GM12891 (cell line): Measurements from ENCODE around the gene SLC39A5.
A peak's percentile ranks its signal among the peaks of the same experiment; 100 is the strongest.

Source experiments
- DNase-seq: peaks from one replicate; pipeline ENCODE4 v3.0.0; 2011; ENCODE audit warnings: low spot score; ENCODE audit not compliant: insufficient read length
- FAIRE-seq: peaks from 2 replicates; lab custom pipeline; 2011; peaks lifted over from hg19 to GRCh38; lab: Jason Lieb, UNC
- PAX5 ChIP-seq: IDR thresholded peaks from 2 replicates; pipeline ENCODE4 v1.6.1; 2011; ENCODE audit warnings: low read length, moderate library complexity, mild to moderate bottlenecking; ENCODE audit not compliant: insufficient read depth, severe bottlenecking
- POLR2A ChIP-seq: IDR thresholded peaks from 2 replicates; pipeline ENCODE4 v1.6.1; 2011; ENCODE audit warnings: low read depth, low read length, control low read depth
- POLR2AphosphoS5 ChIP-seq: IDR thresholded peaks from 2 replicates; pipeline ENCODE4 v1.6.1; 2011; ENCODE audit warnings: low read depth, low read length, control low read depth
- POU2F2 ChIP-seq: IDR thresholded peaks from 2 replicates; pipeline ENCODE4 v1.6.1; 2011; ENCODE audit warnings: low read depth, mild to moderate bottlenecking, control low read depth, low read length, moderate library complexity
- SPI1 ChIP-seq: IDR thresholded peaks from 2 replicates; pipeline ENCODE4 v1.6.1; 2011; ENCODE audit warnings: low read depth, low read length, control low read depth
- TAF1 ChIP-seq: IDR thresholded peaks from 2 replicates; pipeline ENCODE4 v1.6.1; 2011; ENCODE audit warnings: low read depth, low read length, control low read depth

The SLC39A5 gene

DNA sequence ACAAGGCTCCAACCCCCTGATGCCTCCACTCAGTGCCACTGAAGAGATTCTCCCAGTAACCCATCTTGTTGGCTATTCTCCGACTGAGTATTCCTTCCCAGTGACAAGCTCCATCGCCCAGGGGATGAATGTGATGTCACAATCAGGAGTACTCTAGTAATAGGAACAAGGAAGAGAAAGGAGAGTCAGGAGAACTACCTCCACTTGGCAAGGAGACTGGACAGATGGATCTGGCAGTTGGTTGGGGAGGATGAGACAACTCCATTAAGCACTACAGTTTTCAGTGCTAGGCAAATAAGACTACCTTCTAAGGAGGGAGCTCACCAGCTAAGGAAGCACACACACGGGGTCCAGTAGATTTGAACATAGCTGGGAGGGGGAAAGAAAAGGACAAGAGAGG lies 13.4 kb upstream of the SLC39A5 start:
- FAIRE-seq (no peak), DNase-seq (no peak)
- no peak for TF ChIP-seq POU2F2
- TF ChIP-seq SPI1: no peak
- TF ChIP-seq POLR2A: no peak
- no peak for TF ChIP-seq TAF1
- no peak for TF ChIP-seq PAX5
- TF ChIP-seq POLR2AphosphoS5: no peak

DNA sequence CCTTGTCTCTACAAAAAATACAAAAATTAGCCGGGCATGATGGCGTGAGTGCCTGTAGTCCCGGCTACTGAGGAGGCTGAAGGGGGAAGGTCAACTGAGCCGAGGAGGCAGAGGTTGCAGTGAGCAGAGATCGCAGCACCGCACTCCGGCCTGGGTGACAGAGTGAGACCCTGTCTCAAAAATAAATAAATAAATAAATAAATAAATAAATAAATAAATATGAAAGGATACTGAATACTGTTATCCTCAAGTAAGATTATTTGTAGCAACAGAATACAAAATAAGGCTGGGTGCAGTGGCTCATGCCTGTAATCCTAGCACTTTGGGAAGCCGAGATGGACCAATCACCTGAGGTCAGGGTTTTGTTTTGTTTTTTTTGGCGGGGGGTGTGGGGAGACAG lies 10.0 kb upstream of the SLC39A5 start:
- DNase-seq: no peak
- no peak for TF ChIP-seq PAX5
- TF ChIP-seq POLR2AphosphoS5: no peak
- TF ChIP-seq POLR2A: no peak
- TF ChIP-seq POU2F2: no peak
- TF ChIP-seq SPI1: no peak
- TF ChIP-seq TAF1: no peak
- no peak for FAIRE-seq

DNA sequence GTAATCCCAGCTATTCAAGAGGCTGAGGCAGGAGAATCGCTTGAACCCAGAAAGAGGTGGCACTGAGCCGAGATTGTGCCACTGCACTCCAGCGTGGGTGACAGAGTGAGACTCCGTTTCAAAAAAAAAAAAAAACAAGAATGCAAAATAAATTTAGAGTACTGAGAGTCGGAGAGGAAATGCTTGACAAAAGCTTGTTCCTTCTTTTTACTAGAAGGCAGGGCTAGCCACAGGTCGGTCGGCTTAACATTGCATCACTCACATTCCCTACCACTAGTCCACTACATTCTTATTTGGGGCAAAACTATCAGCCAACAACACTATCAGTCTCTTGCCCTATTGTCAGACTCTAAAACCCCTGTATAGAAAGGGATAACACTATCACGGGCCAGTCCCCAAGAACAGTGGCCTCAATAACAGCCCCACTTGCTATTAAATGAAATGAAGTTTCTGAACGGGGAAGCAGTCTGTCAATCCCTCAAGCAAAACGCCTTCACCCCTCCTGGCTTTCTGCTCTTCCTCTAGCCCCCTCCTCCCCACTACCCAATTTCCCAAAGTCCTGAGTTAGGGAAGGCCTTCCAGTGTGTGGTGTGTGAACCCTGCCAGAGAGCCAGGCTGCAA lies 9.1 kb upstream of the SLC39A5 start:
- no peak for TF ChIP-seq TAF1
- peak; percentile 33; the same call in 1 of the 2 replicates for TF ChIP-seq SPI1
- DNase-seq (no peak), FAIRE-seq (peak; percentile 40)

DNA sequence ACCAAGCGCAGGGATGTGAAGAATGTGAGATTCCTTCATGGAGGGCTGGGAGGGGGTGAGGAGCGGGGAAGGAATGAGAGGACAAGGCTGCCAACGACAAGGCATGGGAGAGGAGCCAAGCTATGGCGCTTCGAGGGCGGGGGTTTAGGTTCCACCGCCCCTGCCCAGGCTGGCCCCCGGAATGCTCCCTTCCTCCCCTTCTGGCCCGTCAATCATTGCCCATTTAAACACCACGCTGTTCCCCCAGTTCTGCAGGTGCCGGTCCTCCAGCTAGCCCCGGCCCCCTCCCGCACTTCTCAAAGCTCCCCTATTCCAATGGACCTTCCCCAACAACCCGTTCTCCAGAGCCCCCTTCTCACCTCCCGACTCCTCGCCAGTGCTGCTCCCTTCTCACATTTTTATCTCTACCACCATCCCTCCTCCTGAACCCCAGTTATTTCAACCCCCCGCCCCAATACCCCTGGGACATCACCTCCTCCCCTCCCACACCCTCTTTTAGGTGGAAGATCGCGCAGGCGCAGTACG lies 8.6 kb upstream of the SLC39A5 start:
- TF ChIP-seq POLR2AphosphoS5 (no peak), TAF1 (no peak)
- DNase-seq (no peak), FAIRE-seq (no peak)

DNA sequence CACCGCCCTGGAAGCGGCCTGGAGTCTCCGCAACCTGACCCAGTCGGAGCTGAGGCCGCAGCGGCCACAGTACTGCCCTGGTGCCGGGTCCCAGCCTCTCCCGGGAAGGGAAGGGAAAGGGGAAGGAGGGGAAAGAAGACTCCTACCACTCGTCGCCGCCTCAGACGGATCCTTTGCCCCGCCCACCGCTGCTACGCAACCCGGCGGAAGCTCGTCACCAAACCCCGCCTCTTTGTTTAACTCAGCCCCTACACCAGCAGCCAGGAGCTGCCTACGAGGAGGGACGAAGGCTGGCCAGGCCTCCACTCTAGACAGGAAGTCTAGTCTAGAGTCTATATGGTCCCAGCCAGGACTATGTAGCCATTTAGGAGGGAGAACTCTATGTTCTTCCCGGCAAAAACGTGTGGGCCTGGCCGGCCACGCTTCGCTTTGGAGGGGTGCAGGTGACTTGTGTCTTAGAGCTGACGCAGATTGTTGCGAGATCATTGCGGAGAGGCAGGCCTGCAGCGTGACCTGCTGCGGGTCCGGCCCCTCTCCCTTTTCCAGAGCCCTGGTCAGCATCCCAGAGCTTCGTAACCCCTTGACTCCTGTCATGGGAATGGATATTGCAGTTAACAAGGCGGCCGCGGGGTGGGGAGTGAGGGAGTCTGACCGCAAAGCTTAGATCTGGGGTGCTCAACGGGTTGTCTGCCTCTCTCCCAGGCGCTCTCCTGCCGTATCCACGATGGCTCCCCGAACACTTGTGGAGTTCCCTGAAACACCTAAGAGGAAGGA lies 7.9 kb upstream of the SLC39A5 start, which contains the start of gene RNF41:
RNF41 (minus strand) TSS at position 166 of the 774 bp plus-strand sequence. CDS start 7,875 bp downstream, outside the sequence.
- FAIRE-seq: peak; percentile 97
- peak; percentile 91 for TF ChIP-seq POLR2A
- no peak for TF ChIP-seq PAX5
- TF ChIP-seq TAF1: peak; percentile 77
- TF ChIP-seq POLR2AphosphoS5: peak; percentile 72
- peak; percentile 47 for TF ChIP-seq SPI1
- TF ChIP-seq POU2F2: peak; percentile 10; the same call in 1 of the 2 replicates
- DNase-seq: peak; percentile 94

DNA sequence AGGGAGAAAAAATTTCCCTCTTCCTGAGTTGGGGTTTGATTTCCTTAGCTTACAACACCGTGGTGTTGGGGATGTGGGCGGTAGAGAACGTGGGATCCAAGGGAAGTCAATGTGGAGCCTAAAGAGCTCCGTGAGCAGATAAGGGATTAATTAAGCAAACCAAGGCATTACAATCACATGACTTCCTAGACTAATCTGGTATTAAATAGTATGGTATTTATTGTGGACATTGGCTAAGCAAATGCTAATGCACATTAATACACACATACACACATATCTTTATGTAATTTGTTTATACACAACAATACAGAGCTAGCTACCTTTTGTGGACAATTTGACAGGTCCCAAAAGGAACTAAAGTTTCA lies 7.3 kb upstream of the SLC39A5 start:
- no peak for TF ChIP-seq POU2F2
- TF ChIP-seq POLR2A: no peak
- TF ChIP-seq TAF1: no peak
- no peak for TF ChIP-seq POLR2AphosphoS5
- TF ChIP-seq PAX5: no peak
- no peak for TF ChIP-seq SPI1
- no peak for FAIRE-seq
- no peak for DNase-seq

DNA sequence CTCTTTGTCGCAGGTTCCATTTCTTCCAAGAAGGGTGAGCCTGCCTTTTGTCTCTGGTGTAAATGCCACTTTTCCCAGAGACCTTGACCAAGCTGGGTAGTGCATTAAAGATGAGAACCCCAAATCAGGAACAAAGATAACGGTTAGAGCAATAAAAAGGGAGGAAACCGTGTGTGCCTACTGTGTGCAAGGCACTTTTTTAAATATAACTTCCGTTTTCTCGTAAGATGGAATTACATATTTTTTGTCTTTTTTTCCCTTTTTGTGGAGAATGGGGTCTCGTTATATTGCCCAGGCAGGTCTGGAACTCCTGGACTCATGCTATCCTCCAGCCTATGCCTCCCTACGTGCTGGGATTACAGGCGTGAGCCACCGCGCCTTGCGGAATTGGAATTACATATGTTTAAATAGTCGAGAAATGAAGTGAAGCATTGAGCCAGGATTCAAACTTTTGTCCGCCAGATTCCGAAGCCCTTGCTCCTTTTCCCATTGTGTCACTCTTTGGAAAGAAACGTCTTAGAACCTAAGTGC lies 6.2 kb upstream of the SLC39A5 start:
- DNase-seq (no peak), FAIRE-seq (no peak)
- TF ChIP-seq POLR2AphosphoS5: no peak
- TF ChIP-seq POU2F2: no peak
- no peak for TF ChIP-seq POLR2A
- no peak for TF ChIP-seq SPI1
- no peak for TF ChIP-seq TAF1
- no peak for TF ChIP-seq PAX5

- FAIRE-seq: peak; percentile 98
Observed at GRCh38 chr12:56224102-56224701, 5.6 kb upstream of the SLC39A5 start, which contains the start of gene NABP2. Gene NABP2, plus strand, starts transcription at chr12:56224342. Its CDS starts 515 bp downstream, at chr12:56224857.

DNA sequence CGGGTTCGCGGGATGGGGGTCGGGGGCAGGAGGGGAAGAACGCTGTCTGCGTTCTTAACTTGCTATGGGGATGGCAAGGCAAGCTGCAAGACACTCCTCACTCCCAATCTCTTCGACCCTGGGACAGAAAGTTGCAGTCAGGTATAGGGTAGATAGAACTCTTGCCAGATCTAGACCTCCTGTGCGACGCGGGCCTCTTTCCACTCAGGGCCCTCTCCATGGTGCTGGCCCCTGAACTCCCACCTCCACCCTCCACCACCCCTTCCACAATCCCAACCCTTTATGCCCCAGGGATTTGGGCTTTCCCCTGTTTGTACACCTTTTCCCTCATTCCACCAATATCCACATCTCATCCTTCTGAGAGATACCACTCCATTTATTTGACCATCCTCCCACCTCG lies 4.9 kb upstream of the SLC39A5 start:
- no peak for DNase-seq
- FAIRE-seq: no peak
- no peak for TF ChIP-seq POLR2AphosphoS5
- no peak for TF ChIP-seq PAX5
- no peak for TF ChIP-seq POLR2A
- no peak for TF ChIP-seq POU2F2
- no peak for TF ChIP-seq TAF1
- no peak for TF ChIP-seq SPI1

More at GRCh38 chr12:56224102-56224701, 5.6 kb upstream of the SLC39A5 start, which contains the start of gene NABP2:
- TF ChIP-seq PAX5 (no peak), POLR2AphosphoS5 (no peak), POU2F2 (no peak), TAF1 (no peak), POLR2A (0 out of 2 replicates have a peak, but pooled peaks have one; percentile 20), SPI1 (no peak)
- DNase-seq: peak; percentile 99
